Endothelial cell of umbilical vein (primary cell): ENCODE data around the gene ANO1.

Experiments
- CTCF ChIP-seq, 2 donors: IDR thresholded peaks; 1 replicate in 1 of 2; 2 replicates in 1 of 2; pipeline ENCODE4 v1.5.1; 2011; ENCODE audit warnings: low read length in 2 of 2, mild to moderate bottlenecking in 2 of 2, moderate library complexity in 2 of 2, control low read depth in 1 of 2, inconsistent platforms in 1 of 2, low read depth in 1 of 2; ENCODE audit not compliant: insufficient read depth in 1 of 2; ENCODE audit errors: extremely low read depth in 1 of 2
- POLR2A ChIP-seq: IDR thresholded peaks from 2 replicates; pipeline ENCODE4 v1.6.1; 2012; ENCODE audit warnings: low read depth, mild to moderate bottlenecking, control low read depth, low read length

- TF ChIP-seq CTCF (IDR thresholded peaks at IDR 0.05; ENCODE audit: extremely low read depth in 1 of 2, insufficient read depth in 1 of 2, low read depth in 1 of 2, low read length in 2 of 2) (no peak), POLR2A (no peak)
These were observed 12.9 kb downstream of the ANO1 start for GRCh38 chr11:70090961-70091381.
